ENCODE data around the gene SESTD1. TPM values are rescaled to one million over a fixed set of nuclear protein-coding genes. Genes with fewer than 3 reads are reported as not detected.

Gene SESTD1
- polyA plus RNA-seq, 2 of the 4 experiments (the other 2 are of a cell fraction) = 12.6 to 26.0 TPM

DNA sequence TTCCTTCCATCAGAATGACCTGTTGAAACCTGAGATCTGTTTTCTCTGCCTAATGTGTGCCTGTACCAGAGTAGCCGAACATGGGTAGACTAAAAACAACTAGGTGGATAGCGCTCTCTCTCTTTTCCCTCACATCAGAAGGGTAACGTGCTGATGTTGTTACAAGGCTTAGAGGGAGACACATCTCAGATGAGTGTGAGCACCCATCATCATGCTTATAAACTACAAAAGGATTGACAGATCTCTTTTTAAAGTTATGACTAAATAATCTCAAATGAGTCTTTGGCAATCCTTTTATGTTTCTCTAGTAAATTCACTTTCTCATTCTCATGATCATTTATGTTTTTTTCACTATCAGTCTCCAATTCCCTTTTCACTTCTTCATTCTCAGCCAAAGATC is 139.2 kb downstream of the SESTD1 start:
- POLR2A ChIA-PET = no interaction called here
- 94% methylated on average over 3 of the region's 3 CpGs for WGBS (ENCODE audit: missing lambda C conversion rate)
- no peak overlapping the region; a peak in 1 of 6 replicates for H3K27ac ChIP-seq
- FAIRE-seq = no peak
- no peak overlapping the region for H3K4me3 ChIP-seq
- CTCF ChIA-PET = no interaction called here
- TF ChIP-seq PHF8 (IDR thresholded peaks at IDR 0.05; ENCODE audit: borderline replicate concordance, low read depth) (no peak), NPAS2 (CRISPR knock-in tag; IDR thresholded peaks at IDR 0.05; ENCODE audit: borderline replicate concordance) (no peak), RARB (CRISPR knock-in tag; IDR thresholded peaks at IDR 0.05) (no peak), CHD2 (IDR thresholded peaks at IDR 0.05; ENCODE audit: low read length, partially characterized antibody) (no peak), RNF2 (IDR thresholded peaks at IDR 0.05; ENCODE audit: borderline replicate concordance, low read depth) (no peak), BHLHE40 (IDR thresholded peaks at IDR 0.05; ENCODE audit: low read depth, low read length) (no peak), POLR2A (IDR thresholded peaks at IDR 0.05; ENCODE audit: low read length) (no peak), ESRRA (IDR thresholded peaks at IDR 0.05; ENCODE audit: borderline replicate concordance, low read length) (no peak), HDAC2 (IDR thresholded peaks at IDR 0.05) (no peak), ZSCAN20 (CRISPR knock-in tag; IDR thresholded peaks at IDR 0.05) (no peak), SMC3 (IDR thresholded peaks at IDR 0.05) (no peak), FOSB (CRISPR knock-in tag; IDR thresholded peaks at IDR 0.05) (no peak), FOXS1 (CRISPR knock-in tag; IDR thresholded peaks at IDR 0.05) (no peak), ZFP36 (IDR thresholded peaks at IDR 0.05; ENCODE audit: borderline replicate concordance, partially characterized antibody) (no peak)
- TF ChIP-seq, protein P1, sequence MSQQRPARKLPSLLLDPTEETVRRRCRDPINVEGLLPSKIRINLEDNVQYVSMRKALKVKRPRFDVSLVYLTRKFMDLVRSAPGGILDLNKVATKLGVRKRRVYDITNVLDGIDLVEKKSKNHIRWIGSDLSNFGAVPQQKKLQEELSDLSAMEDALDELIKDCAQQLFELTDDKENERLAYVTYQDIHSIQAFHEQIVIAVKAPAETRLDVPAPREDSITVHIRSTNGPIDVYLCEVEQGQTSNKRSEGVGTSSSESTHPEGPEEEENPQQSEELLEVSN (IDR thresholded peaks at IDR 0.05; ENCODE audit: borderline replicate concordance, low read depth) = no peak
- TF ChIP-seq, protein P2, sequence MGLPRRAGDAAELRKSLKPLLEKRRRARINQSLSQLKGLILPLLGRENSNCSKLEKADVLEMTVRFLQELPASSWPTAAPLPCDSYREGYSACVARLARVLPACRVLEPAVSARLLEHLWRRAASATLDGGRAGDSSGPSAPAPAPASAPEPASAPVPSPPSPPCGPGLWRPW (IDR thresholded peaks at IDR 0.05) = no peak
- TF ChIP-seq, protein P3, sequence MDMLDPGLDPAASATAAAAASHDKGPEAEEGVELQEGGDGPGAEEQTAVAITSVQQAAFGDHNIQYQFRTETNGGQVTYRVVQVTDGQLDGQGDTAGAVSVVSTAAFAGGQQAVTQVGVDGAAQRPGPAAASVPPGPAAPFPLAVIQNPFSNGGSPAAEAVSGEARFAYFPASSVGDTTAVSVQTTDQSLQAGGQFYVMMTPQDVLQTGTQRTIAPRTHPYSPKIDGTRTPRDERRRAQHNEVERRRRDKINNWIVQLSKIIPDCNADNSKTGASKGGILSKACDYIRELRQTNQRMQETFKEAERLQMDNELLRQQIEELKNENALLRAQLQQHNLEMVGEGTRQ (IDR thresholded peaks at IDR 0.05) = no peak
- TF ChIP-seq, protein P4, sequence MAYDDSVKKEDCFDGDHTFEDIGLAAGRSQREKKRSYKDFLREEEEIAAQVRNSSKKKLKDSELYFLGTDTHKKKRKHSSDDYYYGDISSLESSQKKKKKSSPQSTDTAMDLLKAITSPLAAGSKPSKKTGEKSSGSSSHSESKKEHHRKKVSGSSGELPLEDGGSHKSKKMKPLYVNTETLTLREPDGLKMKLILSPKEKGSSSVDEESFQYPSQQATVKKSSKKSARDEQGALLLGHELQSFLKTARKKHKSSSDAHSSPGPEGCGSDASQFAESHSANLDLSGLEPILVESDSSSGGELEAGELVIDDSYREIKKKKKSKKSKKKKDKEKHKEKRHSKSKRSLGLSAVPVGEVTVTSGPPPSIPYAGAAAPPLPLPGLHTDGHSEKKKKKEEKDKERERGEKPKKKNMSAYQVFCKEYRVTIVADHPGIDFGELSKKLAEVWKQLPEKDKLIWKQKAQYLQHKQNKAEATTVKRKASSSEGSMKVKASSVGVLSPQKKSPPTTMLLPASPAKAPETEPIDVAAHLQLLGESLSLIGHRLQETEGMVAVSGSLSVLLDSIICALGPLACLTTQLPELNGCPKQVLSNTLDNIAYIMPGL (CRISPR knock-in tag; IDR thresholded peaks at IDR 0.05; ENCODE audit: borderline replicate concordance) = no peak
- H3K9me3 ChIP-seq = no peaks in the 10 kb centered on the region
- no peaks in the 10 kb centered on the region for H3K4me1 ChIP-seq
- DNase-seq (ENCODE audit: low read depth in 1 of 2, low spot score in 1 of 2) = no peak
- no peak for ATAC-seq
- no peak overlapping the region for H3K4me2 ChIP-seq

DNA sequence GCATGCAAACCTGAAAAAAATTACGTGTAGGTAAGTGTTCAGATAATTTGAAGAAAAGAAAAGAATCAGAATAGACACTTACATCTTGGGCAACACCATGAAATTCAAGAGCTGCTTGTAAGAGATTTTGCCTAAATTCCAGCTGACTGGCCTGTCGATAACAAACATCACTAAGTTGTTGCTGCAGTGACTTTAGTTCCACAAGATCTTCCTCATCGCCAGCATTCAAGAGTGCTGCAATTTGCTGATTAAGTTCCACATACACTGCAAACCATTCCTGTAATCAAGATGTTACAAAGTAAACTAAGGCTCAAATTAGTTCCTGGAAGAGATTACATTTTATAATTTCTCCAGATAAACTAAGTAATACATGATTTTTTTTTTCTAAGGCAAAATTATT is 140.3 kb downstream of the SESTD1 start:
- H3K4me2 ChIP-seq = no peak overlapping the region
- no peak for TF ChIP-seq HDAC2 (IDR thresholded peaks at IDR 0.05)
- TF ChIP-seq, protein P5, sequence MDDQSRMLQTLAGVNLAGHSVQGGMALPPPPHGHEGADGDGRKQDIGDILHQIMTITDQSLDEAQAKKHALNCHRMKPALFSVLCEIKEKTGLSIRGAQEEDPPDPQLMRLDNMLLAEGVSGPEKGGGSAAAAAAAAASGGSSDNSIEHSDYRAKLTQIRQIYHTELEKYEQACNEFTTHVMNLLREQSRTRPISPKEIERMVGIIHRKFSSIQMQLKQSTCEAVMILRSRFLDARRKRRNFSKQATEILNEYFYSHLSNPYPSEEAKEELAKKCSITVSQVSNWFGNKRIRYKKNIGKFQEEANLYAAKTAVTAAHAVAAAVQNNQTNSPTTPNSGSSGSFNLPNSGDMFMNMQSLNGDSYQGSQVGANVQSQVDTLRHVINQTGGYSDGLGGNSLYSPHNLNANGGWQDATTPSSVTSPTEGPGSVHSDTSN (IDR thresholded peaks at IDR 0.05) = no peak
- CTCF ChIA-PET = no interaction called here
- no peaks in the 10 kb centered on the region for H3K9me3 ChIP-seq
- FAIRE-seq (no peak), ATAC-seq (no peak), DNase-seq (ENCODE audit: low read depth in 1 of 2, low spot score in 1 of 2) (no peak)
- H3K4me3 ChIP-seq = no peak overlapping the region
- POLR2A ChIA-PET = no interaction called here
- 94% methylated on average over 3 of the region's 3 CpGs for WGBS (ENCODE audit: missing lambda C conversion rate)
- H3K27ac ChIP-seq = no peak overlapping the region; a peak in 1 of 6 replicates
- no peaks in the 10 kb centered on the region for H3K4me1 ChIP-seq

DNA sequence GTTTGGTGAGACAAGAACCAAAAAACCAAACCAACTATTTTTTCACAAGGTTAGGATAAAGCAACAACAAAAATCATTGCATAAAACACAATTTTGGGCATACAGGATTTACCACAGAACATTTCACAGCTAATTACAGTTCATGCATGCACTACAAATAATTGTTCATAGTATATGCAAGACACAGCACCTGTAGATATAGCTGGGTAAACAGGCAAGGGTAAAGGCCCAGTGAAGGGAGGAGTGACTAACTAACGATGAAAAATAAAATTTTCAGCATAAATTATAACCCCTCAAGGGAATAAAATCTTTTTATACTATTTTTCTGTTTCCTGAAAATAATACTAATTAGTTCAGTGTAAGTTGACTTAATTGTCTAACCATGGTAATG is 141.4 kb downstream of the SESTD1 start:
- Histone ChIP-seq H3K4me2 (no peak overlapping the region), H3K4me3 (no peak overlapping the region), H3K27ac (no peak overlapping the region), H3K4me1 (no peaks in the 10 kb centered on the region), H3K9me3 (no peaks in the 10 kb centered on the region)
- no peak for TF ChIP-seq TFCP2L1 (CRISPR knock-in tag; IDR thresholded peaks at IDR 0.05)
- POLR2A ChIA-PET = no interaction called here
- CTCF ChIA-PET = no interaction called here
- FAIRE-seq = no peak
- ATAC-seq = no peak
- no peak for DNase-seq (ENCODE audit: low read depth in 1 of 2, low spot score in 1 of 2)
- 93% methylated on average over 1 of the region's 1 CpG for WGBS (ENCODE audit: missing lambda C conversion rate)
